Mucosa of rectum (tissue), 2 donors: ENCODE data around the gene ITGA3.

Source experiments
- H3K27ac ChIP-seq, 2 donors: one replicate each; pipeline ENCODE4 v1.7.0; 2013; ENCODE audit warnings: inconsistent platforms in 2 of 2, low read depth in 2 of 2, low read length in 2 of 2
- H3K27me3 ChIP-seq, 2 donors: one replicate each; pipeline ENCODE4 v1.7.0; 2013; ENCODE audit warnings: low read length in 2 of 2; ENCODE audit not compliant: control insufficient read depth in 2 of 2, insufficient read depth in 2 of 2
- H3K36me3 ChIP-seq, 2 donors: one replicate each; pipeline ENCODE4 v1.7.0; 2013; ENCODE audit warnings: low read length in 2 of 2; ENCODE audit not compliant: control insufficient read depth in 2 of 2, insufficient read depth in 2 of 2
- H3K4me1 ChIP-seq, 2 donors: one replicate each; pipeline ENCODE4 v1.7.0; 2013; ENCODE audit warnings: low read length in 2 of 2, mild to moderate bottlenecking in 1 of 2; ENCODE audit not compliant: control insufficient read depth in 2 of 2, insufficient read depth in 2 of 2
- H3K4me3 ChIP-seq, 2 donors: one replicate each; pipeline ENCODE4 v1.7.0; 2013; ENCODE audit warnings: low read length in 2 of 2
- H3K9ac ChIP-seq, 2 donors: one replicate each; pipeline ENCODE4 v1.7.0; 2013; ENCODE audit warnings: low read length in 2 of 2, low read depth in 1 of 2, mild to moderate bottlenecking in 1 of 2
- H3K9me3 ChIP-seq, 2 donors: one replicate each; pipeline ENCODE4 v1.7.0; 2013; ENCODE audit warnings: low read length in 2 of 2; ENCODE audit not compliant: control insufficient read depth in 2 of 2
- donor health status: healthy.
- donor health status: Normal muscosa, but diverticular disease.

Gene ITGA3

GRCh38 chr17:50133028-50133768 is 77.3 kb downstream of the ITGA3 start:
- Histone ChIP-seq H3K36me3 (peaks cover 28 to 32% of the 10 kb centered on the region in 2 donors), H3K4me1 (peaks cover 2 to 7% of the 10 kb centered on the region in 2 donors), H3K27ac (no peak overlapping the region), H3K27me3 (peaks cover 8 to 11% of the 10 kb centered on the region in 2 donors), H3K4me3 (no peak overlapping the region), H3K9ac (no peak overlapping the region), H3K9me3 (no peaks in the 10 kb centered on the region)

GRCh38 chr17:50133769-50134099 is 77.8 kb downstream of the ITGA3 start:
- peaks cover 2 to 3% of the 10 kb centered on the region in 2 donors for H3K4me1 ChIP-seq
- H3K27ac ChIP-seq, result no peak overlapping the region
- no peaks in the 10 kb centered on the region for H3K9me3 ChIP-seq
- peaks cover 34 to 37% of the 10 kb centered on the region in 2 donors for H3K36me3 ChIP-seq
- peaks cover 4 to 8% of the 10 kb centered on the region in 2 donors for H3K27me3 ChIP-seq
- H3K4me3 ChIP-seq, result no peak overlapping the region
- no peak overlapping the region for H3K9ac ChIP-seq

- no peaks in the 10 kb centered on the region for H3K9me3 ChIP-seq
- no peak overlapping the region for H3K4me3 ChIP-seq
- H3K9ac ChIP-seq, result no peak overlapping the region
- no peaks in the 10 kb centered on the region for H3K4me1 ChIP-seq
- no peak overlapping the region for H3K27ac ChIP-seq
- H3K27me3 ChIP-seq, result peaks cover 4 to 5% of the 10 kb centered on the region in 2 donors
- H3K36me3 ChIP-seq, result peaks cover 41 to 44% of the 10 kb centered on the region in 2 donors
These were observed 78.5 kb downstream of the ITGA3 start for GRCh38 chr17:50134206-50135110.

DNA sequence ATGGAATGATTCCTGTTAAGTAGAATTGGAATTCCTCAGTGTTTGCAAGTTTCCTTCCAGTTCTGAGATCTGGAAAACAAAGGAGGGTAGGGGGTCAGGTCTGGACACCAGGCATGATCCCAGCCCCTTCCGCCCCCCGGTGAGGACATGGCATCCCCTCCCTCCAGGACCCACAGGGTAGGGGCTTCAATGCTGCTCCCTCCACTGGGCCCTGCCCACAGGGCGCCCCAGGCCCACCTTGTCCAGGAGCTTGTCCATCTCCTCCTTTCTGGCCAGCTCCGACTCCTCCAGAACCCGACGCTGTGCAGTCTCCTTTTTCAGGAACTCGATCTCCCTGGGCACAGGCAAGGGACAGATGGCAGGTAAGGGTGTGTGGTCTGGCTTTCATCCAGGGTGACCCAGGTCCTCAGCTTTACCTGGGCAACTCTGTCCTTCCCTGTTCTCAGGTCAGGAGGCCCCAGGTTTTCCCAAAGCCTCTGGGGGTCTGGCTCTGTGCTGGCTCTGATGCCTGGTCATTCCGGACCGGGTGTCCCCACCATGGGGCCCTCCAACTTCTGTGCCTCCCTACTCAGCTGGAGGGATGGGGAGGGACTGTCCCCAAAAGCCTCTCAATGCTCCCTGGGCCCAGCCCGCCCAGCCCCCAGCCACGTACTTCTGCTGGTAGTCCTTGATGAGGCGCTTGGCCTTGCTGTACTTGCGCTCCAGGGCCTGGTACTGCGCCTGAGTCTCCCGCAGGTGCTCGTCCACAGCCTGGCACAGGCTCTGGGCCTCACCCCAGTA is 79.6 kb downstream of the ITGA3 start:
- Histone ChIP-seq H3K9me3 (no peaks in the 10 kb centered on the region), H3K4me1 (peaks cover 0 to 5% of the 10 kb centered on the region in 2 donors), H3K4me3 (no peak overlapping the region), H3K9ac (no peak overlapping the region), H3K27ac (no peak overlapping the region), H3K27me3 (peaks cover 4% of the 10 kb centered on the region in 2 donors), H3K36me3 (peaks cover 43 to 51% of the 10 kb centered on the region in 2 donors)

DNA sequence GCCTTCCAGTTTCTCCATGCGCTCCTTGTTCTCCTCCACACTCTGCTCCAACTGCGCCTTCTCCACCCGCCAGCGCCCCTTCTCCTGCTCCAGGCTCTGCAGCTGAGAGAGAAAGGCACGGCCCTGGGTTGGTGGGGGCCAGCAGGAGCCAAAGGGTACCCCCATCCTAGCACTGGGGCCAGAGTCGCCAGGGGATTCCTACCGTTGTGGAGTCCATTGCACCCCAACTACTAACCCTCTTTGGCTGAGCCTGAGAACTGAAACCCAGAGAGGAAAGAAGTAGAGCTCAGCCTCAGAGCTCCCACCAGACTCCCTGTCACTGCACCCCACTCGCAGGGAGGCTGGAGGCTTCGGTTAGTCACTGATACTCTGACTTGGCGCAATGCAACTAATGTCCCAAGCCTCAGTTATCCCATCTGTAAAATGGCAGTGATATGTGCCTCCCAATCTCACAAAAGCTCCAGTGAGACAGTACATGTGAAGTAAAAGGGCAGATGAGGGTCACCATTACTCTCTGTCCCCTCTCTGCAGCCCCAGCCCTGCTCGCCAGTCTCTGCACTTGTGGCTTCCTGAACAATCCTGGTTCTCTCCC is 80.3 kb downstream of the ITGA3 start:
- peaks cover 50 to 58% of the 10 kb centered on the region in 2 donors for H3K36me3 ChIP-seq
- no peak overlapping the region for H3K27ac ChIP-seq
- no peak overlapping the region for H3K9ac ChIP-seq
- H3K4me3 ChIP-seq, result no peak overlapping the region
- H3K9me3 ChIP-seq, result no peaks in the 10 kb centered on the region
- H3K4me1 ChIP-seq, result peaks cover 0 to 7% of the 10 kb centered on the region in 2 donors
- H3K27me3 ChIP-seq, result no peaks in the 10 kb centered on the region

DNA sequence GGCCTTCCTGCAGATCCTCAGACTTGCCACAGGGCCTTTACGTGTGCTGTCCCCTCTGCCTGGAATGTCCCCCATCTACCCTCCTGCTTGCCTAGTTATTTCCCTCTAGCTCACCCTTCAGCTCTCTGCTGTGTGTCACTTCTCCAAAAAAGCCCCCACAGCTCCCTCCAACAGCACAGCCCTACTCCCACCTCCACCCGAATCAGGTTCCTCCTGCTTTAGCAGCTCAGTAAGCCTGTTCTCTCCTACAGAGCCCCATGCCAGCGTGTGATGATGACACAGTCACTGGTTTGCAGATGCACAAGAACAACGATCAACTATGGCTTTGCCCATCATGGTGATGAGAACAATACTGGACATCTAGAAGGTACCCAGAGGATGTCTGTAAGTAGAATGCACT is 81.1 kb downstream of the ITGA3 start:
- Histone ChIP-seq H3K4me1 (peaks cover 3 to 7% of the 10 kb centered on the region in 2 donors), H3K4me3 (no peak overlapping the region), H3K27me3 (no peaks in the 10 kb centered on the region), H3K9me3 (no peaks in the 10 kb centered on the region), H3K27ac (no peak overlapping the region), H3K9ac (no peak overlapping the region), H3K36me3 (peaks cover 57 to 64% of the 10 kb centered on the region in 2 donors)

DNA sequence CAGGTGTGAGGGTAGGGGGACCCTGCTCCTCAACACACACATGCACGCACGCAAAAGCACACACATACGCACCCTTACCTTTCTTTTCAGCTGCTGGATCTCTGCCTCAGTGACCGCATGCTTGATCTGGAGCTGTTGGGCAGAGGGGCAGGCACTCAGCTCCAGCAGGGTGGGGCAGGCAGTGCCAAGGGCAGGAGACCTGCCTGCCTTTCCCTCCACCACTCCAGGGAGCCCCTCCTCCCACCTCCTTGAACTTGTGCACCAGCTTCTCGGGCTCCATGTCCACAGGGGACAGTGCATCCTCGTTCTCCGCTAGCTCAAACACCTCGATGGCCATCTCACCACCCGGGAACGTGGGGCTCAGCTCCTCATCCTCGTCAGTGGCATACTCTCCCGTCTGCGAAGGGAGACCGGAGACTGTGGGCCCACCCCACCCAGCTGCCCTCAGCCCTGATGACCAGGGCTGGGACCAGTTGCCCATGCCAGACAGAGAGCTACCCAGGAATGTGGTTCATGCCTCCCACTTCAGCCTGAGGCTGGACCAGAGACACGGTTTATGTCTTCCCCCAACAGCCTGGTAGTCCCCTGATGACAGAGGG is 83.4 kb downstream of the ITGA3 start:
- H3K4me1 ChIP-seq, result peaks cover 3 to 9% of the 10 kb centered on the region in 2 donors
- no peak overlapping the region for H3K27ac ChIP-seq
- no peak overlapping the region for H3K9ac ChIP-seq
- H3K27me3 ChIP-seq, result no peaks in the 10 kb centered on the region
- H3K36me3 ChIP-seq, result peaks cover 67 to 84% of the 10 kb centered on the region in 2 donors
- H3K9me3 ChIP-seq, result no peaks in the 10 kb centered on the region
- no peak overlapping the region for H3K4me3 ChIP-seq
